Activated T-cell treated with anti-CD3 and anti-CD28 coated beads, Interleukin-2, amount 50 U/mL, for 1 hour (primary cell): Measurements from ENCODE around the gene ARMC9.
"Not testable (repeated sequence)": the region's sequence is repeated elsewhere in the genome, so short reads cannot be mapped to it uniquely, and the experiment has no call there.

Source experiments
- DNase-seq: peaks from one replicate; pipeline ENCODE4 v3.0.0-alpha.2; 2020

ARMC9 gene

GRCh38 chr2:231369580-231370428 lies 171.4 kb downstream of the ARMC9 start:
- DNase-seq: no peak

GRCh38 chr2:231370429-231370748 lies 172.0 kb downstream of the ARMC9 start:
- no peak for DNase-seq

- DNase-seq: no peak
These were observed 172.5 kb downstream of the ARMC9 start for GRCh38 chr2:231370749-231371429.

GRCh38 chr2:231371430-231372054 lies 173.1 kb downstream of the ARMC9 start:
- no peak for DNase-seq

GRCh38 chr2:231372326-231372725 lies 173.9 kb downstream of the ARMC9 start:
- DNase-seq: no peak

- DNase-seq: no peak
These were observed 174.8 kb downstream of the ARMC9 start for GRCh38 chr2:231373184-231373583.

- DNase-seq: no peak
These were observed 175.4 kb downstream of the ARMC9 start for GRCh38 chr2:231373786-231374349.

GRCh38 chr2:231374771-231375170 lies 176.3 kb downstream of the ARMC9 start:
- no peak for DNase-seq

- not testable (repeated sequence) for DNase-seq
These were observed 177.7 kb downstream of the ARMC9 start for GRCh38 chr2:231375994-231376615.

GRCh38 chr2:231376857-231377256 lies 178.4 kb downstream of the ARMC9 start:
- no peak for DNase-seq

GRCh38 chr2:231378026-231378722 lies 179.7 kb downstream of the ARMC9 start:
- DNase-seq: no peak

- no peak for DNase-seq
These were observed 181.1 kb downstream of the ARMC9 start for GRCh38 chr2:231379266-231380215.

GRCh38 chr2:231380307-231380706 lies 181.9 kb downstream of the ARMC9 start:
- DNase-seq: no peak

- DNase-seq: no peak
These were observed 182.8 kb downstream of the ARMC9 start for GRCh38 chr2:231380991-231381847.

GRCh38 chr2:231382116-231382515 lies 183.7 kb downstream of the ARMC9 start:
- no peak for DNase-seq

- no peak for DNase-seq
These were observed 185.1 kb downstream of the ARMC9 start for GRCh38 chr2:231383416-231384108.

GRCh38 chr2:231384109-231384435 lies 185.6 kb downstream of the ARMC9 start:
- no peak for DNase-seq

- DNase-seq: no peak
These were observed 186.5 kb downstream of the ARMC9 start for GRCh38 chr2:231384970-231385369.

GRCh38 chr2:231385429-231385828 lies 187.0 kb downstream of the ARMC9 start:
- DNase-seq: no peak

GRCh38 chr2:231386446-231386845 lies 188.0 kb downstream of the ARMC9 start:
- no peak for DNase-seq
